Measurements from ENCODE around the gene GABRG3. TPM values are rescaled to one million over a fixed set of nuclear protein-coding genes. Genes with fewer than 3 reads are reported as not detected.

The GABRG3 gene
- polyA plus RNA-seq, 4 donors: 1.7 to 2.4 (median 2.2) TPM

GRCh38 chr15:27535445-27536129, 564.6 kb downstream of the GABRG3 start:
- no peak for DNase-seq (ENCODE audit: low read depth in 4 of 4, low spot score in 3 of 4)

- DNase-seq (ENCODE audit: low read depth in 4 of 4, low spot score in 3 of 4): no peak
Observed at GRCh38 chr15:27538325-27538724, 567.3 kb downstream of the GABRG3 start.

GRCh38 chr15:27541581-27541980, 570.6 kb downstream of the GABRG3 start:
- no peak for DNase-seq (ENCODE audit: low read depth in 4 of 4, low spot score in 3 of 4)

GRCh38 chr15:27545494-27546255, 574.7 kb downstream of the GABRG3 start:
- DNase-seq (ENCODE audit: low read depth in 4 of 4, low spot score in 3 of 4): no peak

GRCh38 chr15:27549746-27550145, 578.8 kb downstream of the GABRG3 start:
- no peak for DNase-seq (ENCODE audit: low read depth in 4 of 4, low spot score in 3 of 4)

GRCh38 chr15:27550635-27551034, 579.7 kb downstream of the GABRG3 start:
- DNase-seq (ENCODE audit: low read depth in 4 of 4, low spot score in 3 of 4): no peak

- DNase-seq (ENCODE audit: low read depth in 4 of 4, low spot score in 3 of 4): no peak
Observed at GRCh38 chr15:27561816-27562215, 590.8 kb downstream of the GABRG3 start.

- no peak for DNase-seq (ENCODE audit: low read depth in 4 of 4, low spot score in 3 of 4)
Observed at GRCh38 chr15:27563765-27564370, 592.9 kb downstream of the GABRG3 start.

GRCh38 chr15:27564656-27565055, 593.7 kb downstream of the GABRG3 start:
- no peak for DNase-seq (ENCODE audit: low read depth in 4 of 4, low spot score in 3 of 4)

GRCh38 chr15:27570746-27571145, 599.8 kb downstream of the GABRG3 start:
- no peak for DNase-seq (ENCODE audit: low read depth in 4 of 4, low spot score in 3 of 4)

- no peak for DNase-seq (ENCODE audit: low read depth in 4 of 4, low spot score in 3 of 4)
Observed at GRCh38 chr15:27573805-27574485, 603.0 kb downstream of the GABRG3 start.

GRCh38 chr15:27574541-27575054, 603.6 kb downstream of the GABRG3 start:
- DNase-seq (ENCODE audit: low read depth in 4 of 4, low spot score in 3 of 4): no peak

- no peak for DNase-seq (ENCODE audit: low read depth in 4 of 4, low spot score in 3 of 4)
Observed at GRCh38 chr15:27575521-27575920, 604.5 kb downstream of the GABRG3 start.

GRCh38 chr15:27576576-27576975, 605.6 kb downstream of the GABRG3 start:
- DNase-seq (ENCODE audit: low read depth in 4 of 4, low spot score in 3 of 4): no peak

- no peak for DNase-seq (ENCODE audit: low read depth in 4 of 4, low spot score in 3 of 4)
Observed at GRCh38 chr15:27579738-27580137, 608.8 kb downstream of the GABRG3 start.

- DNase-seq (ENCODE audit: low read depth in 4 of 4, low spot score in 3 of 4): no peak
Observed at GRCh38 chr15:27582726-27583410, 611.9 kb downstream of the GABRG3 start.

- no peak for DNase-seq (ENCODE audit: low read depth in 4 of 4, low spot score in 3 of 4)
Observed at GRCh38 chr15:27583651-27584050, 612.7 kb downstream of the GABRG3 start.

- no peak for DNase-seq (ENCODE audit: low read depth in 4 of 4, low spot score in 3 of 4)
Observed at GRCh38 chr15:27585041-27585640, 614.2 kb downstream of the GABRG3 start.

- DNase-seq (ENCODE audit: low read depth in 4 of 4, low spot score in 3 of 4): no peak
Observed at GRCh38 chr15:27587810-27588209, 616.8 kb downstream of the GABRG3 start.

GRCh38 chr15:27589260-27589659, 618.3 kb downstream of the GABRG3 start:
- DNase-seq (ENCODE audit: low read depth in 4 of 4, low spot score in 3 of 4): no peak
